ENCODE data around the gene OVCA2. TPM values are rescaled to one million over a fixed set of nuclear protein-coding genes. Genes with fewer than 3 reads are reported as not detected.

OVCA2 gene
- total RNA-seq, 1 experiment from 2014 or later, result 27.3 TPM

GRCh38 chr17:2034157-2034556, 7.7 kb upstream of the OVCA2 start:
- H3K4me2 ChIP-seq (ENCODE audit: low read length), result no peak overlapping the region
- RAD21 ChIA-PET (ENCODE audit: low non-redundant PET in 1 of 2, low total read pairs in 2 of 2, uncharacterized antibody in 2 of 2, unreplicated experiment in 2 of 2), result no interaction called here
- no peak overlapping the region for H3K9ac ChIP-seq (ENCODE audit: low read length)
- CTCF ChIA-PET, result no interaction called here
- peaks cover 11 to 12% of the 10 kb centered on the region in 2 experiments; a peak in 3 of 4 replicates for H3K4me1 ChIP-seq (ENCODE audit: control insufficient read depth in 1 of 2, insufficient read depth in 2 of 2, low read length in 2 of 2)
- ATAC-seq (no peak), DNase-seq (ENCODE audit: low read depth, low spot score) (no peak)
- H3K9me2 ChIP-seq (ENCODE audit: insufficient read depth), result no peaks in the 10 kb centered on the region
- TF ChIP-seq MAX (IDR thresholded peaks at IDR 0.05), result no peak
- no peak for TF ChIP-seq ELF1 (IDR thresholded peaks at IDR 0.05; ENCODE audit: borderline replicate concordance, low read depth)
- TF ChIP-seq ZFX (IDR thresholded peaks at IDR 0.05), result no peak
- no peak for TF ChIP-seq EZH2 (IDR thresholded peaks at IDR 0.05)
- no peak for TF ChIP-seq RAD21 (IDR thresholded peaks at IDR 0.05; ENCODE audit: low read depth)
- TF ChIP-seq SRF (IDR thresholded peaks at IDR 0.05; ENCODE audit: low read depth), result no peak
- H3K9me3 ChIP-seq (ENCODE audit: control insufficient read depth in 1 of 2, insufficient read depth in 1 of 2, low read depth in 1 of 2, low read length in 2 of 2), result no peaks in the 10 kb centered on the region
- POLR2A ChIA-PET, result interaction anchor here (0.7 kb wide), 1 partner anchor 193 kb away, joined by 4 read pairs; no protein-coding TSS in a partner anchor
- no peaks in the 10 kb centered on the region for H3K27me3 ChIP-seq (ENCODE audit: insufficient read depth, low read length)
- H4K20me1 ChIP-seq (ENCODE audit: insufficient read depth), result no peaks in the 10 kb centered on the region
- H3K79me2 ChIP-seq (ENCODE audit: insufficient read depth, low read length), result peaks cover 9% of the 10 kb centered on the region; the same call in 1 of the 2 replicates
- BruUV-seq (replicated peaks), result no TSS peak
- intact Hi-C loops (cut with micrococcal nuclease), result no loop called here
- H3K36me3 ChIP-seq (ENCODE audit: control insufficient read depth in 1 of 2, insufficient read depth in 2 of 2, low read length in 2 of 2), result no peaks in the 10 kb centered on the region; a peak in 1 of 4 replicates
- H2AFZ ChIP-seq (ENCODE audit: low read depth, low read length, poor library complexity, severe bottlenecking), result no peak overlapping the region
- H3K4me3 ChIP-seq (replicated peaks in 1 of 2; ENCODE audit: low read depth in 1 of 2, low read length in 2 of 2), result no peak overlapping the region
- no peak overlapping the region for H3K27ac ChIP-seq (ENCODE audit: low read depth, low read length)

- Histone ChIP-seq H2AFZ (ENCODE audit: low read depth, low read length, poor library complexity, severe bottlenecking) (no peak overlapping the region), H3K4me3 (replicated peaks in 1 of 2; ENCODE audit: low read depth in 1 of 2, low read length in 2 of 2) (no peak overlapping the region), H3K79me2 (ENCODE audit: insufficient read depth, low read length) (peaks cover 9% of the 10 kb centered on the region; the same call in 1 of the 2 replicates), H4K20me1 (ENCODE audit: insufficient read depth) (no peaks in the 10 kb centered on the region), H3K4me1 (ENCODE audit: control insufficient read depth in 1 of 2, insufficient read depth in 2 of 2, low read length in 2 of 2) (peaks cover 7% of the 10 kb centered on the region in 2 experiments; a peak in 3 of 4 replicates), H3K27me3 (ENCODE audit: insufficient read depth, low read length) (no peaks in the 10 kb centered on the region), H3K27ac (ENCODE audit: low read depth, low read length) (no peak overlapping the region), H3K9me2 (ENCODE audit: insufficient read depth) (no peaks in the 10 kb centered on the region), H3K36me3 (ENCODE audit: control insufficient read depth in 1 of 2, insufficient read depth in 2 of 2, low read length in 2 of 2) (no peaks in the 10 kb centered on the region; a peak in 1 of 4 replicates), H3K9me3 (ENCODE audit: control insufficient read depth in 1 of 2, insufficient read depth in 1 of 2, low read depth in 1 of 2, low read length in 2 of 2) (no peaks in the 10 kb centered on the region), H3K4me2 (ENCODE audit: low read length) (no peak overlapping the region), H3K9ac (ENCODE audit: low read length) (no peak overlapping the region)
- ChIA-PET POLR2A (no interaction called here), RAD21 (ENCODE audit: low non-redundant PET in 1 of 2, low total read pairs in 2 of 2, uncharacterized antibody in 2 of 2, unreplicated experiment in 2 of 2) (no interaction called here), CTCF (no interaction called here)
- intact Hi-C loops (cut with micrococcal nuclease), result no loop called here
- no TSS peak for BruUV-seq (replicated peaks)
- ATAC-seq, result no peak
- DNase-seq (ENCODE audit: low read depth, low spot score), result no peak
- TF ChIP-seq REST (IDR thresholded peaks at IDR 0.05; ENCODE audit: low read depth), result no peak
- no peak for TF ChIP-seq ELF1 (IDR thresholded peaks at IDR 0.05; ENCODE audit: borderline replicate concordance, low read depth)
- no peak for TF ChIP-seq CEBPB (IDR thresholded peaks at IDR 0.05; ENCODE audit: low read depth)
- no peak for TF ChIP-seq CTCF (IDR thresholded peaks at IDR 0.05 in 2 of 3, conservative IDR thresholded peaks at IDR 0.05 in 1 of 3; ENCODE audit: borderline replicate concordance in 1 of 3, insufficient read depth in 1 of 3, low read depth in 2 of 3, low read length in 2 of 3)
- no peak for TF ChIP-seq YY1 (IDR thresholded peaks at IDR 0.05; ENCODE audit: extremely low read depth, insufficient replicate concordance, low read depth, low read length)
- no peak for TF ChIP-seq RAD21 (IDR thresholded peaks at IDR 0.05; ENCODE audit: low read depth)
Observed at GRCh38 chr17:2034806-2035540, 6.8 kb upstream of the OVCA2 start.

Data from HCT116 (cell line).